RWPE2 (cell line): Measurements from ENCODE around the gene RNASE7.

Source experiments
- ATAC-seq: fragments of 200-7000 bp; cut with Tn5 transposase; 3 replicates; pipeline ENCODE4 v1.9.1; 2021; ENCODE audit warnings: low read depth
- DNase-seq: peaks from one replicate; pipeline ENCODE4 v3.0.0-alpha.2; 2020; ENCODE audit warnings: low spot score
- H3K27ac ChIP-seq: fragments of 450-650 bp; 2 replicates; pipeline ENCODE4 v1.5.1; 2017; ENCODE audit warnings: mild to moderate bottlenecking; ENCODE audit not compliant: poor library complexity, severe bottlenecking
- H3K27me3 ChIP-seq: fragments of 250-450 bp; sonication (Bioruptor Pico); 2 replicates; pipeline ENCODE4 v1.5.1; 2021; ENCODE audit warnings: mild to moderate bottlenecking, moderate library complexity; ENCODE audit not compliant: insufficient read depth, poor library complexity, severe bottlenecking
- H3K36me3 ChIP-seq: fragments of 250-450 bp; sonication (Bioruptor Pico); 2 replicates; pipeline ENCODE4 v1.5.1; 2020; ENCODE audit warnings: low read depth, mild to moderate bottlenecking, moderate library complexity
- H3K4me1 ChIP-seq: fragments of 250-450 bp; sonication (Bioruptor Pico); 2 replicates; pipeline ENCODE4 v1.5.1; 2021; ENCODE audit warnings: mild to moderate bottlenecking, moderate library complexity; ENCODE audit not compliant: insufficient read depth, poor library complexity, severe bottlenecking
- H3K4me3 ChIP-seq: fragments of 250-450 bp; sonication (Bioruptor Pico); 2 replicates; pipeline ENCODE4 v1.5.1; 2021; ENCODE audit warnings: mild to moderate bottlenecking, moderate library complexity; ENCODE audit not compliant: severe bottlenecking
- H3K9me3 ChIP-seq: fragments of 250-450 bp; sonication (Bioruptor Pico); 2 replicates; pipeline ENCODE4 v1.5.1; 2021; ENCODE audit warnings: mild to moderate bottlenecking, moderate library complexity; ENCODE audit not compliant: severe bottlenecking
- CTCF ChIP-seq: fragments of 450-650 bp; IDR thresholded peaks from one replicate; pipeline ENCODE4 v1.5.1; 2017; ENCODE audit warnings: mild to moderate bottlenecking, moderate library complexity; ENCODE audit not compliant: poor library complexity, severe bottlenecking

The RNASE7 gene

GRCh38 chr14:21017528-21018245 lies 24.5 kb upstream of the RNASE7 start:
- no peak for TF ChIP-seq CTCF
- DNase-seq (no peak), ATAC-seq (no peak)
- no peaks in the 10 kb centered on the region for H3K9me3 ChIP-seq
- no peaks in the 10 kb centered on the region for H3K4me1 ChIP-seq
- no peak overlapping the region for H3K4me3 ChIP-seq
- no peaks in the 10 kb centered on the region for H3K36me3 ChIP-seq
- no peaks in the 10 kb centered on the region for H3K27me3 ChIP-seq
- H3K27ac ChIP-seq: no peak overlapping the region

GRCh38 chr14:21018286-21018685 lies 23.9 kb upstream of the RNASE7 start:
- Histone ChIP-seq H3K9me3 (no peaks in the 10 kb centered on the region), H3K27ac (no peak overlapping the region), H3K4me1 (no peaks in the 10 kb centered on the region), H3K36me3 (no peaks in the 10 kb centered on the region), H3K4me3 (no peak overlapping the region), H3K27me3 (no peaks in the 10 kb centered on the region)
- no peak for TF ChIP-seq CTCF
- DNase-seq: no peak
- no peak for ATAC-seq

- no peak for TF ChIP-seq CTCF
- Histone ChIP-seq H3K9me3 (no peaks in the 10 kb centered on the region), H3K4me3 (no peak overlapping the region), H3K36me3 (no peaks in the 10 kb centered on the region), H3K27ac (no peak overlapping the region), H3K27me3 (no peaks in the 10 kb centered on the region), H3K4me1 (no peaks in the 10 kb centered on the region)
- DNase-seq: no peak
- no peak for ATAC-seq
These were observed 23.4 kb upstream of the RNASE7 start for GRCh38 chr14:21018781-21019180.

- TF ChIP-seq CTCF: no peak
- no peak overlapping the region for H3K27ac ChIP-seq
- ATAC-seq (no peak), DNase-seq (no peak)
- H3K4me1 ChIP-seq: no peaks in the 10 kb centered on the region
- no peak overlapping the region for H3K4me3 ChIP-seq
- no peaks in the 10 kb centered on the region for H3K36me3 ChIP-seq
- no peaks in the 10 kb centered on the region for H3K27me3 ChIP-seq
- H3K9me3 ChIP-seq: no peaks in the 10 kb centered on the region
These were observed 22.8 kb upstream of the RNASE7 start for GRCh38 chr14:21019366-21019765.

- Histone ChIP-seq H3K4me1 (no peaks in the 10 kb centered on the region), H3K4me3 (no peak overlapping the region), H3K27ac (no peak overlapping the region), H3K27me3 (no peaks in the 10 kb centered on the region), H3K9me3 (no peaks in the 10 kb centered on the region), H3K36me3 (no peaks in the 10 kb centered on the region)
- TF ChIP-seq CTCF: no peak
- no peak for DNase-seq
- ATAC-seq: no peak
These were observed 21.1 kb upstream of the RNASE7 start for GRCh38 chr14:21020977-21021545.
